Sigmoid colon (tissue), 7 donors: Measurements from ENCODE around the gene CDC14B. TPM values are rescaled to one million over a fixed set of nuclear protein-coding genes. Genes with fewer than 3 reads are reported as not detected.

Source experiments
- DNase-seq: peaks from one replicate; pipeline ENCODE4 v3.0.0-alpha.2; 2019
- H3K27ac ChIP-seq, 4 donors: fragments of 200-600 bp; sonication (generic); one replicate each; pipeline ENCODE4 v1.5.1; 2016 to 2019; ENCODE audit warnings: mild to moderate bottlenecking in 1 of 4
- H3K27me3 ChIP-seq, 3 donors: fragments of 200-600 bp; sonication (generic); one replicate each; pipeline ENCODE4 v1.5.1; 2019; ENCODE audit warnings: mild to moderate bottlenecking in 1 of 3
- H3K36me3 ChIP-seq, 4 donors: fragments of 200-600 bp; sonication (generic); one replicate each; pipeline ENCODE4 v1.5.1; 2016 to 2019
- H3K4me1 ChIP-seq, 4 donors: fragments of 200-600 bp; sonication (generic); one replicate each; pipeline ENCODE4 v1.5.1; 2017 to 2019
- H3K4me3 ChIP-seq, 4 donors: fragments of 200-600 bp; sonication (generic); one replicate each; pipeline ENCODE4 v1.5.1; 2017 to 2019; ENCODE audit warnings: mild to moderate bottlenecking in 2 of 4, moderate library complexity in 1 of 4
- H3K9me3 ChIP-seq, 4 donors: fragments of 200-600 bp in 3 of 4; sonication (generic) in 3 of 4; one replicate each; pipeline versions ENCODE4 v1.5.1 to v1.6.1; 2013 to 2019
- CTCF ChIP-seq, 4 experiments: fragments of 450-650 bp in 3 of 4; fragments of 200-600 bp in 1 of 4; IDR thresholded peaks; one replicate each; pipeline ENCODE4 v1.5.1; 2016 to 2019; ENCODE audit warnings: antibody characterized with exemption in 4 of 4, mild to moderate bottlenecking in 3 of 4, moderate library complexity in 2 of 4
- EP300 ChIP-seq, 4 donors: sonication (generic); formaldehyde crosslinking; IDR thresholded peaks; one replicate each; pipeline ENCODE4 v1.6.1; 2017; ENCODE audit warnings: antibody characterized with exemption in 4 of 4
- POLR2A ChIP-seq, 2 donors: fragments of 450-650 bp; IDR thresholded peaks; one replicate each; pipeline ENCODE4 v1.6.1; 2016; ENCODE audit warnings: antibody characterized with exemption in 2 of 2, mild to moderate bottlenecking in 2 of 2, moderate library complexity in 2 of 2
- POLR2AphosphoS5 ChIP-seq, 4 donors: sonication (generic); formaldehyde crosslinking; IDR thresholded peaks; one replicate each; pipeline ENCODE4 v1.6.1; 2017; ENCODE audit warnings: antibody characterized with exemption in 4 of 4
- WGBS, 2 donors: extraction: QIAGEN DNeasy Blood & Tissue Kit; methylation state at CpG; one replicate each; pipeline ENCODE4 v1.1.7; 2013; 5-methylcytosine and 5-hydroxymethylcytosine counted together
- intact Hi-C: fragments of 100-400 bp; cut with DNase I; formaldehyde crosslinking; loops from one replicate; pipeline ENCODE4 v1.15.1; 2023
- polyA plus RNA-seq, 3 donors: library from polyadenylated mRNA; stranded (reverse); fragments of 200-250 nt; gene quantifications; one replicate each; pipeline ENCODE4 v1.2.3, GENCODE V29; 2013
- total RNA-seq, 4 donors: library from RNA; depleted of rRNA; stranded (reverse); fragments of >200 nt; gene quantifications; one replicate each; pipeline ENCODE4 v1.1.0, GENCODE V29; 2016
- donor health status: healthy with polysubstance abuse.
- donor health status: Bipolar disorder and iron deficiency.
- donor health status: healthy.

CDC14B gene
- total and polyA plus RNA-seq, 7 donors, result 5.6 to 35.7 (median 12.5) TPM

GRCh38 chr9:96604004-96604319 lies 15.7 kb downstream of the CDC14B start:
- Histone ChIP-seq H3K4me3 (no peak overlapping the region), H3K27ac (peak overlapping the region; percentile 43 to 70 (median 60)), H3K9me3 (no peaks in the 10 kb centered on the region), H3K27me3 (no peaks in the 10 kb centered on the region), H3K4me1 (peaks cover 0 to 19% (median 10%) of the 10 kb centered on the region in 4 donors), H3K36me3 (no peaks in the 10 kb centered on the region)
- intact Hi-C loops, result no loop called here
- WGBS, 2 donors, result 77 to 78% methylated on average over 3 of the region's 3 CpGs
- peak in 2 of 4 donors; percentile 22 to 56 for TF ChIP-seq EP300 (IDR thresholded peaks at IDR 0.05)
- TF ChIP-seq CTCF (IDR thresholded peaks at IDR 0.05), result no peak
- no peak for TF ChIP-seq POLR2A (IDR thresholded peaks at IDR 0.05)
- TF ChIP-seq POLR2AphosphoS5 (IDR thresholded peaks at IDR 0.05), result peak in 3 of 4 donors; percentile 54 to 77 (median 55)
- peak; percentile 75 for DNase-seq

GRCh38 chr9:96603305-96604003 lies 16.2 kb downstream of the CDC14B start:
- Histone ChIP-seq H3K36me3 (no peaks in the 10 kb centered on the region), H3K4me3 (no peak overlapping the region), H3K4me1 (peaks cover 0 to 19% (median 10%) of the 10 kb centered on the region in 4 donors), H3K27ac (peak overlapping the region; percentile 43 to 70 (median 60)), H3K27me3 (no peaks in the 10 kb centered on the region), H3K9me3 (no peaks in the 10 kb centered on the region)
- no peak for DNase-seq
- 88 to 91% methylated on average over 8 of the region's 8 CpGs for WGBS, 2 donors
- TF ChIP-seq POLR2AphosphoS5 (IDR thresholded peaks at IDR 0.05) (no peak), POLR2A (IDR thresholded peaks at IDR 0.05) (no peak), EP300 (IDR thresholded peaks at IDR 0.05) (no peak), CTCF (IDR thresholded peaks at IDR 0.05) (no peak)
- intact Hi-C loops, result no loop called here

- Histone ChIP-seq H3K27ac (no peak overlapping the region), H3K4me1 (peaks cover 0 to 18% (median 10%) of the 10 kb centered on the region in 4 donors), H3K36me3 (no peaks in the 10 kb centered on the region), H3K9me3 (no peaks in the 10 kb centered on the region), H3K27me3 (no peaks in the 10 kb centered on the region), H3K4me3 (no peak overlapping the region)
- intact Hi-C loops, result no loop called here
- no peak for DNase-seq
- WGBS, 2 donors, result 95% methylated on average over 5 of the region's 5 CpGs
- no peak for TF ChIP-seq POLR2AphosphoS5 (IDR thresholded peaks at IDR 0.05)
- no peak for TF ChIP-seq POLR2A (IDR thresholded peaks at IDR 0.05)
Observed at GRCh38 chr9:96599298-96599697, 20.3 kb downstream of the CDC14B start.

GRCh38 chr9:96596601-96597111 lies 23.0 kb downstream of the CDC14B start:
- Histone ChIP-seq H3K9me3 (no peaks in the 10 kb centered on the region), H3K4me1 (no peaks in the 10 kb centered on the region), H3K27me3 (no peaks in the 10 kb centered on the region), H3K27ac (no peak overlapping the region), H3K36me3 (no peaks in the 10 kb centered on the region), H3K4me3 (no peak overlapping the region)
- WGBS, 2 donors, result 90 to 92% methylated on average over 5 of the region's 5 CpGs
- DNase-seq, result no peak
- TF ChIP-seq POLR2A (IDR thresholded peaks at IDR 0.05) (no peak), CTCF (IDR thresholded peaks at IDR 0.05) (no peak), EP300 (IDR thresholded peaks at IDR 0.05) (no peak)
- intact Hi-C loops, result no loop called here

- WGBS, 2 donors, result 84 to 90% methylated on average over 12 of the region's 12 CpGs
- Histone ChIP-seq H3K27me3 (no peaks in the 10 kb centered on the region), H3K36me3 (no peaks in the 10 kb centered on the region), H3K4me3 (no peak overlapping the region), H3K9me3 (no peaks in the 10 kb centered on the region), H3K27ac (no peak overlapping the region), H3K4me1 (no peaks in the 10 kb centered on the region)
- intact Hi-C loops, result no loop called here
- DNase-seq, result no peak
- TF ChIP-seq CTCF (IDR thresholded peaks at IDR 0.05) (no peak), POLR2A (IDR thresholded peaks at IDR 0.05) (no peak), EP300 (IDR thresholded peaks at IDR 0.05) (no peak), POLR2AphosphoS5 (IDR thresholded peaks at IDR 0.05) (no peak)
Observed at GRCh38 chr9:96587338-96588315, 32.0 kb downstream of the CDC14B start.
